ENCODE data around the gene FGD6. TPM values are rescaled to one million over a fixed set of nuclear protein-coding genes. Genes with fewer than 3 reads are reported as not detected.
"Not testable (repeated sequence)": the region's sequence is repeated elsewhere in the genome, so short reads cannot be mapped to it uniquely, and the experiment has no call there.

Gene FGD6
- total RNA-seq, 1 donor from 2014 or later, result 3.7 TPM

GRCh38 chr12:95240556-95240955 is 23.3 kb upstream of the FGD6 start:
- H3K9me3 Mint-ChIP-seq, result no peaks in the 10 kb centered on the region
- H3K4me1 Mint-ChIP-seq, result peaks cover 15% of the 10 kb centered on the region
- intact Hi-C loops (cut with micrococcal nuclease), result no loop called here
- no peak for ATAC-seq (ENCODE audit: low read depth)
- no peak overlapping the region for H3K27ac Mint-ChIP-seq
- peaks cover 39% of the 10 kb centered on the region for H3K36me3 Mint-ChIP-seq (ENCODE audit: low read depth)
- POLR2A ChIA-PET, result interaction anchor here (1.2 kb wide), 1 partner anchor 23 kb away, joined by 3 read pairs; the partner anchor contains the start of genes FGD6 and VEZT
- H3K4me3 Mint-ChIP-seq, result no peak overlapping the region
- CTCF ChIA-PET, result no interaction called here
- no peaks in the 10 kb centered on the region for H3K27me3 Mint-ChIP-seq
- TF ChIP-seq CTCF (IDR thresholded peaks at IDR 0.05), result no peak
- DNase-seq, result no peak

- ATAC-seq (ENCODE audit: low read depth); DNase-seq; POLR2A ChIA-PET; H3K27ac Mint-ChIP-seq; intact Hi-C loops (cut with micrococcal nuclease); H3K9me3 Mint-ChIP-seq; H3K4me3 Mint-ChIP-seq; H3K27me3 Mint-ChIP-seq; CTCF ChIA-PET: not testable (repeated sequence)
- H3K4me1 Mint-ChIP-seq, result peaks cover 15% of the 10 kb centered on the region
- peaks cover 39% of the 10 kb centered on the region for H3K36me3 Mint-ChIP-seq (ENCODE audit: low read depth)
These were observed 22.6 kb upstream of the FGD6 start for GRCh38 chr12:95239835-95240234.

GRCh38 chr12:95239216-95239615 is 21.9 kb upstream of the FGD6 start:
- H3K27ac Mint-ChIP-seq, result no peak overlapping the region

GRCh38 chr12:95238150-95238549 is 20.9 kb upstream of the FGD6 start:
- peaks cover 15% of the 10 kb centered on the region for H3K4me1 Mint-ChIP-seq
- DNase-seq, result no peak
- H3K36me3 Mint-ChIP-seq (ENCODE audit: low read depth), result peaks cover 30% of the 10 kb centered on the region
- TF ChIP-seq CTCF (IDR thresholded peaks at IDR 0.05), result no peak
- no peak overlapping the region for H3K4me3 Mint-ChIP-seq
- intact Hi-C loops (cut with micrococcal nuclease), result no loop called here
- CTCF ChIA-PET, result no interaction called here
- no peaks in the 10 kb centered on the region for H3K9me3 Mint-ChIP-seq
- H3K27ac Mint-ChIP-seq, result no peak overlapping the region
- POLR2A ChIA-PET, result no interaction called here
- H3K27me3 Mint-ChIP-seq, result no peaks in the 10 kb centered on the region
- no peak for ATAC-seq (ENCODE audit: low read depth)

More at GRCh38 chr12:95239216-95239615, 21.9 kb upstream of the FGD6 start:
- ATAC-seq (ENCODE audit: low read depth) (no peak), DNase-seq (no peak)
- TF ChIP-seq CTCF (IDR thresholded peaks at IDR 0.05), result no peak
- ChIA-PET POLR2A (no interaction called here), CTCF (no interaction called here)
- Mint-ChIP-seq H3K9me3 (no peaks in the 10 kb centered on the region), H3K27me3 (no peaks in the 10 kb centered on the region), H3K36me3 (ENCODE audit: low read depth) (peaks cover 38% of the 10 kb centered on the region), H3K4me3 (no peak overlapping the region), H3K4me1 (peaks cover 15% of the 10 kb centered on the region)
- intact Hi-C loops (cut with micrococcal nuclease), result no loop called here

GRCh38 chr12:95237315-95237714 is 20.0 kb upstream of the FGD6 start:
- TF ChIP-seq CTCF (IDR thresholded peaks at IDR 0.05), result no peak
- Mint-ChIP-seq H3K4me3 (no peak overlapping the region), H3K4me1 (peaks cover 15% of the 10 kb centered on the region), H3K36me3 (ENCODE audit: low read depth) (peaks cover 28% of the 10 kb centered on the region), H3K27me3 (no peaks in the 10 kb centered on the region), H3K27ac (no peak overlapping the region), H3K9me3 (no peaks in the 10 kb centered on the region)
- CTCF ChIA-PET, result no interaction called here
- DNase-seq, result no peak
- intact Hi-C loops (cut with micrococcal nuclease), result no loop called here
- ATAC-seq (ENCODE audit: low read depth), result no peak
- POLR2A ChIA-PET, result no interaction called here

GRCh38 chr12:95235621-95236020 is 18.4 kb upstream of the FGD6 start:
- CTCF ChIA-PET; intact Hi-C loops (cut with micrococcal nuclease); H3K27me3 Mint-ChIP-seq; H3K4me3 Mint-ChIP-seq; POLR2A ChIA-PET; ATAC-seq (ENCODE audit: low read depth); H3K9me3 Mint-ChIP-seq; H3K27ac Mint-ChIP-seq; DNase-seq: not testable (repeated sequence)
- Mint-ChIP-seq H3K36me3 (ENCODE audit: low read depth) (peaks cover 21% of the 10 kb centered on the region), H3K4me1 (peaks cover 19% of the 10 kb centered on the region)

- POLR2A ChIA-PET; DNase-seq; H3K27me3 Mint-ChIP-seq; ATAC-seq (ENCODE audit: low read depth); CTCF ChIA-PET; H3K4me3 Mint-ChIP-seq; H3K9me3 Mint-ChIP-seq; H3K27ac Mint-ChIP-seq; intact Hi-C loops (cut with micrococcal nuclease): not testable (repeated sequence)
- Mint-ChIP-seq H3K36me3 (ENCODE audit: low read depth) (peaks cover 21% of the 10 kb centered on the region), H3K4me1 (peaks cover 10% of the 10 kb centered on the region)
These were observed 16.9 kb upstream of the FGD6 start for GRCh38 chr12:95234187-95234586.

All from activated B cell treated with CpG ODN at 0.5 μM for 24 hours (primary cell).